Activated T-cell treated with anti-CD3 and anti-CD28 coated beads for 48 hours (primary cell): Measurements from ENCODE around the gene SLIT1.

Source experiments
- DNase-seq: peaks from one replicate; pipeline ENCODE4 v3.0.0-alpha.2; 2020; ENCODE audit warnings: low read depth

The SLIT1 gene

GRCh38 chr10:97062456-97062855, 123.3 kb downstream of the SLIT1 start:
- no peak for DNase-seq

- no peak for DNase-seq
Observed at GRCh38 chr10:97062046-97062445, 123.7 kb downstream of the SLIT1 start.

GRCh38 chr10:97061423-97061822, 124.3 kb downstream of the SLIT1 start:
- DNase-seq: no peak

- DNase-seq: no peak
Observed at GRCh38 chr10:97060441-97061084, 125.2 kb downstream of the SLIT1 start.

GRCh38 chr10:97059872-97060205, 125.9 kb downstream of the SLIT1 start:
- DNase-seq: no peak

GRCh38 chr10:97059006-97059871, 126.5 kb downstream of the SLIT1 start:
- DNase-seq: no peak

GRCh38 chr10:97058521-97058920, 127.2 kb downstream of the SLIT1 start:
- no peak for DNase-seq

GRCh38 chr10:97057491-97058235, 128.1 kb downstream of the SLIT1 start:
- DNase-seq: no peak

- DNase-seq: no peak
Observed at GRCh38 chr10:97056003-97056630, 129.6 kb downstream of the SLIT1 start.

- DNase-seq: no peak
Observed at GRCh38 chr10:97053276-97053675, 132.5 kb downstream of the SLIT1 start.

- DNase-seq: no peak
Observed at GRCh38 chr10:97050956-97051496, 134.7 kb downstream of the SLIT1 start.

GRCh38 chr10:97050205-97050745, 135.5 kb downstream of the SLIT1 start:
- DNase-seq: no peak

GRCh38 chr10:97049670-97050069, 136.1 kb downstream of the SLIT1 start:
- no peak for DNase-seq

- no peak for DNase-seq
Observed at GRCh38 chr10:97048649-97049427, 136.9 kb downstream of the SLIT1 start.

- DNase-seq: no peak
Observed at GRCh38 chr10:97047788-97048187, 138.0 kb downstream of the SLIT1 start.

GRCh38 chr10:97047083-97047736, 138.5 kb downstream of the SLIT1 start:
- no peak for DNase-seq

GRCh38 chr10:97046456-97047082, 139.2 kb downstream of the SLIT1 start:
- no peak for DNase-seq

GRCh38 chr10:97043563-97043855, 142.2 kb downstream of the SLIT1 start:
- no peak for DNase-seq

GRCh38 chr10:97042716-97043562, 142.8 kb downstream of the SLIT1 start:
- DNase-seq: no peak
